ENCODE results near the gene FXN. TPM values are rescaled to one million over a fixed set of nuclear protein-coding genes. Genes with fewer than 3 reads are reported as not detected.

The FXN gene
- total RNA-seq, 2 experiments from 2014 or later: 6.9 to 36.1 TPM

GRCh38 chr9:69134412-69134811 is 98.9 kb downstream of the FXN start:
- no TSS peak for BruUV-seq (replicated peaks)
- Histone ChIP-seq H2AFZ (ENCODE audit: low read length) (no peak overlapping the region), H3K9me3 (ENCODE audit: low read length) (no peaks in the 10 kb centered on the region), H3K79me2 (ENCODE audit: insufficient read depth, low read depth, low read length) (no peaks in the 10 kb centered on the region), H3K27ac (ENCODE audit: low read depth, low read length, poor library complexity, severe bottlenecking) (no peak overlapping the region), H3K9me2 (ENCODE audit: insufficient read depth, low read length) (no peaks in the 10 kb centered on the region), H3K4me2 (ENCODE audit: low read length) (no peak overlapping the region), H3K36me3 (ENCODE audit: insufficient read depth, low read length) (no peaks in the 10 kb centered on the region), H3K4me1 (ENCODE audit: insufficient read depth, low read length, poor library complexity, severe bottlenecking) (no peaks in the 10 kb centered on the region), H3K4me3 (ENCODE audit: low read depth, low read length, poor library complexity, severe bottlenecking) (no peak overlapping the region), H4K20me1 (ENCODE audit: insufficient read depth, low read length) (no peaks in the 10 kb centered on the region)
- CTCF ChIA-PET (ENCODE audit: unreplicated experiment): no interaction called here
- TF ChIP-seq EZH2phosphoT487 (IDR thresholded peaks at IDR 0.05; ENCODE audit: borderline replicate concordance, low read depth, low read length) (no peak), CTCF (conservative IDR thresholded peaks at IDR 0.05; ENCODE audit: low read length) (no peak)
- POLR2A ChIA-PET: interaction anchor here (0.5 kb wide), 1 partner anchor 18 kb away, joined by 4 read pairs; no protein-coding TSS in a partner anchor
- DNase-seq (ENCODE audit: low spot score): no peak
- intact Hi-C loops (cut with micrococcal nuclease; ENCODE audit: unreplicated experiment): no loop called here

GRCh38 chr9:69136185-69136584 is 100.6 kb downstream of the FXN start:
- no peak overlapping the region for H3K4me2 ChIP-seq (ENCODE audit: low read length)
- H3K9me3 ChIP-seq (ENCODE audit: low read length): no peaks in the 10 kb centered on the region
- H3K4me3 ChIP-seq (ENCODE audit: low read depth, low read length, poor library complexity, severe bottlenecking): no peak overlapping the region
- ChIA-PET CTCF (ENCODE audit: unreplicated experiment) (no interaction called here), POLR2A (interaction anchor here (0.6 to 0.8 kb wide), 3 partner anchors 26 to 77 kb away, joined by 3 to 4 read pairs (median 3); no protein-coding TSS in a partner anchor)
- no peak for TF ChIP-seq CTCF (conservative IDR thresholded peaks at IDR 0.05; ENCODE audit: low read length)
- no peaks in the 10 kb centered on the region for H3K4me1 ChIP-seq (ENCODE audit: insufficient read depth, low read length, poor library complexity, severe bottlenecking)
- H3K9me2 ChIP-seq (ENCODE audit: insufficient read depth, low read length): no peaks in the 10 kb centered on the region
- no peak for DNase-seq (ENCODE audit: low spot score)
- intact Hi-C loops (cut with micrococcal nuclease; ENCODE audit: unreplicated experiment): no loop called here
- no peak overlapping the region for H2AFZ ChIP-seq (ENCODE audit: low read length)
- H3K79me2 ChIP-seq (ENCODE audit: insufficient read depth, low read depth, low read length): no peaks in the 10 kb centered on the region
- H3K27ac ChIP-seq (ENCODE audit: low read depth, low read length, poor library complexity, severe bottlenecking): no peak overlapping the region
- H4K20me1 ChIP-seq (ENCODE audit: insufficient read depth, low read length): no peaks in the 10 kb centered on the region
- BruUV-seq (replicated peaks): no TSS peak
- no peaks in the 10 kb centered on the region for H3K36me3 ChIP-seq (ENCODE audit: insufficient read depth, low read length)

- H4K20me1 ChIP-seq (ENCODE audit: insufficient read depth, low read length): no peaks in the 10 kb centered on the region
- intact Hi-C loops (cut with micrococcal nuclease; ENCODE audit: unreplicated experiment): no loop called here
- CTCF ChIA-PET (ENCODE audit: unreplicated experiment): no interaction called here
- no peaks in the 10 kb centered on the region for H3K9me3 ChIP-seq (ENCODE audit: low read length)
- no peaks in the 10 kb centered on the region for H3K36me3 ChIP-seq (ENCODE audit: insufficient read depth, low read length)
- POLR2A ChIA-PET: interaction anchor here (0.6 to 0.8 kb wide), 4 partner anchors 26 to 77 kb away, joined by 3 to 4 read pairs (median 3); no protein-coding TSS in a partner anchor
- H3K79me2 ChIP-seq (ENCODE audit: insufficient read depth, low read depth, low read length): no peaks in the 10 kb centered on the region
- no peak for DNase-seq (ENCODE audit: low spot score)
- no peak overlapping the region for H3K4me3 ChIP-seq (ENCODE audit: low read depth, low read length, poor library complexity, severe bottlenecking)
- no peaks in the 10 kb centered on the region for H3K9me2 ChIP-seq (ENCODE audit: insufficient read depth, low read length)
- H3K4me2 ChIP-seq (ENCODE audit: low read length): no peak overlapping the region
- no peaks in the 10 kb centered on the region for H3K4me1 ChIP-seq (ENCODE audit: insufficient read depth, low read length, poor library complexity, severe bottlenecking)
- no peak overlapping the region for H2AFZ ChIP-seq (ENCODE audit: low read length)
- no TSS peak for BruUV-seq (replicated peaks)
- H3K27ac ChIP-seq (ENCODE audit: low read depth, low read length, poor library complexity, severe bottlenecking): no peak overlapping the region
- TF ChIP-seq CTCF (conservative IDR thresholded peaks at IDR 0.05; ENCODE audit: low read length) (no peak), EZH2phosphoT487 (IDR thresholded peaks at IDR 0.05; ENCODE audit: borderline replicate concordance, low read depth, low read length) (no peak)
Observed at GRCh38 chr9:69136779-69137178, 101.2 kb downstream of the FXN start.
